Stimulated activated CD4-positive, alpha-beta T cell treated with anti-CD3 and anti-CD28 coated beads, TNF-alpha, amount 100 ng/mL, for 24 hours (primary cell): Measurements from ENCODE around the gene THSD4.

ENCODE experiments used
- DNase-seq, 3 experiments: peaks; one replicate each; pipeline ENCODE4 v3.0.0-alpha.2; 2020; ENCODE audit warnings: low read depth in 3 of 3

The THSD4 gene

DNA sequence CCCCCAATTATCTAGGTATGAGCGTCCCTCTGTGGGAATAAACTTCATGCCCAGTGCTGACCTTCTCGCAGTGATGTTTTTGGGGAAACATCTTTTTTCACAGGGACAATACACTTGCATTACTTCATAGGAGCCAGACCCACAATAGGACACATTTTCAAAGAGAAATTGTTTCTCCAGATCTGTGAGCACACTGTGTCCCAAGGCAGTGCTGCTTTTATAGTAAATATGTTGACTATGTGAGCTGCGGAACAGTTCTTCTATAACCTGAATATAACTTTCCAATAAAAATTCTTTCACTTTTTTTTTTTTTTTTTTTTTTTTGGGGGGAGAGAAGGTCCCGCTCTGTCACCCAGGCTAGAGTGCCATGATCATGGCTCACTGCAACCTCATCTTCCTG lies 17.4 kb upstream of the THSD4 start:
- no peak for DNase-seq

DNA sequence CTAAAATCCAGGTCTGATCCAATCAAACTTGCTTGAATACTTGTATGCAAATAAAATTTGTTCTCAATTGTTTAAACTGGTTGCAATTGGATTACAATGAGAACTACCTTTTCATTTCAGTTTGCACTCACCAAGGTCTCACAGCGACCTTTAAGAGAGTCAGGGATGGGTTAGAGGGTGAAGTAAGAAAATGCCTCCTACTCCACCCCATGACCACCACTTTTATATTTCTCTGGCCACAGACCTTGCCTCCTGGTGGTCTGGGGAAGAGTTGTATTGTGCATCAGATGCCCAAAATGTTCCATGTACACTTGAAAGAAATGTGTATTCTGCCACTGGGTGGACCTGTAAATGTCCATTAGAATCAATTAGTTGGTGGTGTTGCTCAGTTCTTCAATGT lies 16.4 kb upstream of the THSD4 start:
- no peak for DNase-seq

GRCh38 chr15:71103102-71103676 lies 12.1 kb upstream of the THSD4 start:
- DNase-seq: no peak

- DNase-seq: no peak
Observed at GRCh38 chr15:71104636-71105035, 10.6 kb upstream of the THSD4 start.

DNA sequence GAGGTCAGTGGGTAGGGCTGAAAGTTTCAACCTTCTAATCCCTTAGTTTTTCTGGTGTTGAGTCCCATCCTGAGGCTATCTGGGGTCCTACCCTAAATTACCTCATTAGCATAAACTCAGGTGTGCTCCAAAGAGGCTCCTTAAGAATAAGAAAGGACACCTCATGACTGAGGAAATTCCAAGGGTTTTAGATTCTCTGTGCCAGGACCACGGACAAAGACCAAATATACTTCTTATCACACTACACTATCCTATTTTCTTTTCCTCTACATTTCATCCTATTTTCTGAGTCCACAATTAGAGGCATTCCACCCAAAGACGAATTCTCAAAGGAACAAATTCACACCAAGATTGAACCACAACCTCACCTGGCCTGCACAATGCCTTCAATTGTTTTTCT lies 9.8 kb upstream of the THSD4 start:
- no peak for DNase-seq

GRCh38 chr15:71106802-71107500 lies 8.3 kb upstream of the THSD4 start:
- DNase-seq: no peak

- DNase-seq: no peak
Observed at GRCh38 chr15:71107501-71107815, 7.8 kb upstream of the THSD4 start.

DNA sequence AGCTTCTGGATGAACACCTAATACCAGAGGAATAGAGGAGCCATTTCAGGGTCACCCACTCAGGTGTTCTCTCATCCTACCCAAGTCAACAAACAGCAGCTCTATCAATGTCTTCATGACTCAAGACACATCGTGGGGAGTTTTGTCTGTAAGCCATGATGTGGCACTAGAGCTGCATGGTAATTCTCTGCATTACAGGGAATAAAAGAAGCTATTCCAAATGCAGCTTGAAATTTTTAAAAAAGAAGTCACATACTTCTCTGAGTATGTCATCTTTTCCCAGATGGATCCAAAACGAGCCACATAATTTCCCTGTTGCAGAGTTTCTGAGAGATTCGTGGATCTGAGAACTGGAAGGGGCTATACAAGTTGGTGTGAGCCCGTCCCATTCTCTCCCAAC lies 6.1 kb upstream of the THSD4 start:
- no peak for DNase-seq

DNA sequence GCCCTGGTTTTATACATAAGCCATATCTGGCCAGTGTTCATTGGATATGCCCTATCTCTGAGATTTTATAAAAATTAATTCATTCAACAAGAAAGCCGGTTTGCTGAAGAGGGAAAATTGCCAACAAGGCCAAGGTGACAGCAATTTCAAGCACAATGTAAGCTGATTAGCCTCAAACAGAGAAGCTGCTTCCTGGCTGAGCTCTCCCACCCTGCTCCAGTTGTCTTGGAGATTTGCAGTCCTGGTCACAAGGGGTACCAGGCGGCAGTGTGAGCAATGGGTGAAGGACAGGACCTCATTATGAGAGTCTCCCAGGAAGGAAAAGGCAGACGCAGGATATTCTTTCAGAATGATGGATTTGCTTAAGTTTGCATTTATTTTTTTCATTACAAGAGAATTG lies 5.4 kb upstream of the THSD4 start:
- no peak for DNase-seq

GRCh38 chr15:71110405-71111180 lies 4.7 kb upstream of the THSD4 start:
- DNase-seq: no peak

DNA sequence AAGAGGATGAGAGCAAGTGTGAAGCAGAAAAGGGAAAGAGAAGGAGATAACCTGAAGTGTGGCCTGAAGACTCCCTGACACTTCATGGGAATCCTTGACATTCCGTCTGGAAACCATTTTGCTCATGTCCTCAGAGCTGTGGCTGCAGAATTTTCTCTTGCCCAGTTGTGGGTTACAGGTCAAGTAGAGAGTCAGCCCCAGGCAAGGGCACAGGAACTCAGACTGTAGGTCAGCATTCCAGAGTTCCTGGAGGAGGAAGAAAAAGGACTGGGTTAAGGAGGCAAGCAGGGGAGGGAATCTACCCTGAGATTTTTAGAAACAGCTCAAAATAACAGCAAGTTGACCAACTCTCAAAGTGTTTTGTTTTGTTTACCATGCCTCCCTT lies 4.1 kb upstream of the THSD4 start:
- DNase-seq: no peak

GRCh38 chr15:71111950-71112349 lies 3.3 kb upstream of the THSD4 start:
- no peak for DNase-seq

DNA sequence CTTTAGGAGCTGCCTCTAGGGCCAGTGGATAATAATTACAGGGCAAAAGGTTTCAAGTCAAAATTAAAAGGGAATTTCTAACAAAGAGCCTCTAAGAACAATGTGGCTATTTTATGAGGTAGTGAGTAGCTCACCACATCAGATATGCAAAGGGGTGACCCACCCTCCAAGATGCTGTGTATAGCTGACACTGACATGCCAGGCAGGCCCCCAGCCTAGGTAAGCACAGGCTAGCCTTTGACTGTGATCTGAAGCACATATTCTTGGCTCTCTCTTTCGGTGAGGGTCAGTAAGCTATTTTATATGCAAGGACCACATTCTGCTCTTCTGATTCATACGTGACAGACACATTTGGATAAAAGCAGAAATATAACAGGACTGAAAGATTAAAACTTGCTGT lies 2.8 kb upstream of the THSD4 start:
- DNase-seq: no peak

DNA sequence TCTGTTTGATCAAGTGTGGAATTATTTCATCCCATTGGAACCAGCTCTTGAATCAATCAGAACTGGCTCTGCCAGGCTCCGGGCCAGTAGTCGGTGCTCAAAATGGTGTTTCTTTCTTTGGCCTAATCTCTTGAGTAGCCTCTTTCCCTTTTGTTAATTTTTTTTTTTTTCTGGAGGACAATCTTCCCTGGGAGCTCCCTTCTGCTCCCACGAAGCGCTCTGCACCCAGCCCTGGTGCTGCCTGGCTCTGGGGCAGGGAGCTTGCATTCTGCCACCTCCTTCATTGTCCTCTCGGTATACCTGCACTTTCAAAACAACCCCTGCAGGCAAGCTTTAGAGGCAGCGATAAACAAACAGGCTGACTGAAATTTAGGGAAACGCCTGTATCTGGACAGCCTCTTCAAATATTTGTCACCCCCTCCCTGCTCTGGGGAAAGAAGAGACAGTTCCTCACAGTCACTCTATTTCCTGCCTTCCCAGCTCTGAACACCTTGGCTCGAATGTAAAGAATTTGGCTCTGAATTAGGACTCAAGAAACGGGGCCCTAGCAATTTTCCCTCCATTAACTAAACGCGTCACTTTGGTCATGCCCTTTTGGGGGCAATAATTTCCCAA lies 1.1 kb upstream of the THSD4 start:
- no peak for DNase-seq

GRCh38 chr15:71115567-71116351 lies 488 bp downstream of the THSD4 start:
- peak in 1 of 3 experiments; percentile 15 for DNase-seq

- DNase-seq: no peak
Observed at GRCh38 chr15:71116366-71116765, 1.1 kb downstream of the THSD4 start.

- no peak for DNase-seq
Observed at GRCh38 chr15:71116942-71117341, 1.7 kb downstream of the THSD4 start.

DNA sequence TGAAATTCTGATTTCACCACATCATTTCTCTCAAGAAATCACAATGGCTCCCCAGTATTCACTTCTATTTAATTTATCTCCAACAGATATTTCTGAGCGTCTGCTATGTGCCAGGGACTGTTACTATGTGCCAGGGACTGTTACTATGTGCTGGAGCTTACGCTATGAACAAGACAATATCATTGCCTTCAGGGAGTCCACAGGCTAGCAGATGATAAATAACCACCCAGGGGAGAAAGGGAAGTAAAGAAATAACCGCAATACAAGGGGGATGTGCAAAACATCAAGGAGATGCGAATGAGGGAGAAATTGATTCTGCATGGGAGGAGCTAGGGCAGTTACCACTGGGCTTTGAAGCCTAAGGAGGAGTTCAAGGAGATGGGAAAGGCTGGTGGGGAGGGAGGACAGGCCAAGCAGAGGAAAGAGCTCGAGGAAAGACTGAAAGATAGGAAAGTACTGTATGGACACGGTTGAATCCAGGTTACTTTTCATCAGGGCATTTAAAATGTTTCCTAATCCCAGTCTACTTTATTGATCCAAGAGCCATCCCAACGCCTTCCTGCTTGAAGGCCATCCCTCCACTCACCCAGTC lies 2.5 kb downstream of the THSD4 start:
- no peak for DNase-seq

DNA sequence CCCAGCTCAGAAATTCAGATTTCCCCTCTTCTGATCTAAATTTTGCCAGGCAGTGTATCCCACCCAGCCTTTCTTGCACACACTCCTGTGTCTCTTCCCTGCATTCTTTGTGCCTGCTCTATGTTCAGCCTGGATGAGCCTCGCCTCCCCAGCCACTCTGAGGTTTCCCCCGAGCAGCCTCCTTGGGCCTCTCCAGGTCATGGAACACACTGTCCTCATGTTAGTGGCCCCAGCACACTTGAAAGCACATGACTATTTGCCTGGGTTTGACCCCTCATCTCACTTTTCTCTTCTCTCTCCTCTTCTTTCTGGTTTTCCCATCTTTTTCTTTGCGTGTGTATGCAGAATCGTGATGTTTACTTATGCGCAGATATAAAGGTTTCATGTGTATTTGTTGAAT lies 3.1 kb downstream of the THSD4 start:
- no peak for DNase-seq

- no peak for DNase-seq
Observed at GRCh38 chr15:71118881-71119632, 3.8 kb downstream of the THSD4 start.

GRCh38 chr15:71120428-71120944 lies 5.2 kb downstream of the THSD4 start:
- no peak for DNase-seq
